Ascending aorta (tissue), 2 donors: Measurements from ENCODE around the gene AP2B1. TPM values are rescaled to one million over a fixed set of nuclear protein-coding genes. Genes with fewer than 3 reads are reported as not detected.
A peak's percentile ranks its signal among the peaks of the same experiment; 100 is the strongest.

Experiments
- DNase-seq, 2 donors: peaks; one replicate each; pipeline ENCODE4 v3.0.0-alpha.2; 2019; ENCODE audit warnings: low spot score in 2 of 2
- H3K27ac ChIP-seq, 2 donors: fragments of 200-600 bp; sonication (generic); one replicate each; pipeline ENCODE4 v1.5.1; 2016 to 2017; ENCODE audit warnings: mild to moderate bottlenecking in 1 of 2
- H3K27me3 ChIP-seq: fragments of 200-600 bp; sonication (generic); one replicate; pipeline ENCODE4 v1.5.1; 2017
- H3K36me3 ChIP-seq, 2 donors: fragments of 200-600 bp; sonication (generic); one replicate each; pipeline ENCODE4 v1.5.1; 2016
- H3K4me1 ChIP-seq, 2 donors: fragments of 200-600 bp; sonication (generic); one replicate each; pipeline ENCODE4 v1.5.1; 2016 to 2017; ENCODE audit warnings: mild to moderate bottlenecking in 1 of 2
- H3K4me3 ChIP-seq, 2 donors: fragments of 200-600 bp; sonication (generic); one replicate each; pipeline ENCODE4 v1.5.1; 2016 to 2017; ENCODE audit warnings: mild to moderate bottlenecking in 1 of 2
- H3K9me3 ChIP-seq, 2 donors: fragments of 200-600 bp; sonication (generic); one replicate each; pipeline ENCODE4 v1.5.1; 2016
- CTCF ChIP-seq, 3 experiments: fragments of 200-600 bp in 2 of 3; fragments of 450-650 bp in 1 of 3; sonication (generic) in 2 of 3; IDR thresholded peaks; one replicate each; pipeline ENCODE4 v1.5.1; 2016 to 2019; ENCODE audit warnings: antibody characterized with exemption in 3 of 3, mild to moderate bottlenecking in 1 of 3, moderate library complexity in 1 of 3
- intact Hi-C: fragments of 100-400 bp; cut with DNase I; formaldehyde crosslinking; loops from one replicate; pipeline ENCODE4 v1.15.1; 2023
- total RNA-seq: library from RNA; depleted of rRNA; stranded (reverse); fragments of >200 nt; gene quantifications from one replicate; pipeline ENCODE4 v1.1.0, GENCODE V29; 2016

The AP2B1 gene
- total RNA-seq = 59.5 TPM

GRCh38 chr17:35587074-35587961 lies at the start of gene AP2B1:
Gene AP2B1 (plus strand): TSS chr17:35587322. CDS start chr17:35594031, 6,709 bp downstream.
- H3K4me3 ChIP-seq = peak within 1 kb of the TSS; percentile 82 to 99
- H3K27me3 ChIP-seq = no peaks in the 10 kb centered on the region
- DNase-seq = peak; percentile 81 to 98
- no peaks in the 10 kb centered on the region for H3K36me3 ChIP-seq
- peaks cover 5 to 12% of the 10 kb centered on the region in 2 donors for H3K4me1 ChIP-seq
- no peak for TF ChIP-seq CTCF (IDR thresholded peaks at IDR 0.05)
- peak within 1 kb of the TSS; percentile 88 to 96 for H3K27ac ChIP-seq
- H3K9me3 ChIP-seq = no peaks in the 10 kb centered on the region
- intact Hi-C loops = loop anchor here (1.0 to 5.0 kb wide), 4 partner anchors 9 to 950 kb away; partner anchors contain the start of genes PEX12 and TAF15

- no peak for DNase-seq
- H3K27me3 ChIP-seq = no peaks in the 10 kb centered on the region
- H3K27ac ChIP-seq = peak within 1 kb of the TSS in 1 of 2 donors; percentile 0
- H3K36me3 ChIP-seq = no peaks in the 10 kb centered on the region
- H3K9me3 ChIP-seq = no peaks in the 10 kb centered on the region
- no peak within 1 kb of the TSS for H3K4me3 ChIP-seq
- intact Hi-C loops = loop anchor here (2.0 to 10.0 kb wide), 2 partner anchors 223 to 363 kb away; no protein-coding TSS in a partner anchor
- H3K4me1 ChIP-seq = peaks cover 0 to 2% of the 10 kb centered on the region in 2 donors
- TF ChIP-seq CTCF (IDR thresholded peaks at IDR 0.05) = no peak
These were observed 49.5 kb upstream of the AP2B1 start, which contains the start of gene SLFN12L for GRCh38 chr17:35537601-35538141. Gene SLFN12L (minus strand): TSS chr17:35537678. CDS start chr17:35522364, 15,314 bp downstream.

GRCh38 chr17:35539659-35540026 lies 47.5 kb upstream of the AP2B1 start:
- Histone ChIP-seq H3K9me3 (no peaks in the 10 kb centered on the region), H3K27me3 (no peaks in the 10 kb centered on the region), H3K27ac (no peak overlapping the region), H3K36me3 (no peaks in the 10 kb centered on the region), H3K4me1 (peaks cover 0 to 2% of the 10 kb centered on the region in 2 donors), H3K4me3 (no peak overlapping the region)
- DNase-seq = no peak
- no peak for TF ChIP-seq CTCF (IDR thresholded peaks at IDR 0.05)
- intact Hi-C loops = loop anchor here (2.0 to 10.0 kb wide), 2 partner anchors 225 to 365 kb away; no protein-coding TSS in a partner anchor

- peak in 1 of 2 donors; percentile 74 for DNase-seq
- H3K27ac ChIP-seq = peak overlapping the region; percentile 12 to 38
- no peak for TF ChIP-seq CTCF (IDR thresholded peaks at IDR 0.05)
- H3K4me1 ChIP-seq = peaks cover 0 to 2% of the 10 kb centered on the region in 2 donors
- no peaks in the 10 kb centered on the region for H3K27me3 ChIP-seq
- H3K36me3 ChIP-seq = no peaks in the 10 kb centered on the region
- H3K4me3 ChIP-seq = peak overlapping the region; percentile 23 to 51
- intact Hi-C loops = no loop called here
- H3K9me3 ChIP-seq = no peaks in the 10 kb centered on the region
These were observed 46.3 kb upstream of the AP2B1 start for GRCh38 chr17:35540589-35541404.

- no peak for DNase-seq
- Histone ChIP-seq H3K27me3 (no peaks in the 10 kb centered on the region), H3K4me3 (peak overlapping the region in 1 of 2 donors; percentile 51), H3K27ac (peak overlapping the region in 1 of 2 donors; percentile 38), H3K9me3 (no peaks in the 10 kb centered on the region), H3K4me1 (peaks cover 0 to 2% of the 10 kb centered on the region in 2 donors), H3K36me3 (no peaks in the 10 kb centered on the region)
- intact Hi-C loops = no loop called here
- no peak for TF ChIP-seq CTCF (IDR thresholded peaks at IDR 0.05)
These were observed 45.7 kb upstream of the AP2B1 start for GRCh38 chr17:35541434-35541833.
